Hypothalamus (tissue), 51 donors: ENCODE data around the gene DOCK4.

Experiments used
- DNase-seq, 51 donors: peaks; one replicate each; lab custom pipeline; 2025; lab: John Stamatoyannopoulos, UW

The DOCK4 gene

GRCh38 chr7:112023282-112023681 is 182.9 kb downstream of the DOCK4 start:
- no peak for DNase-seq

GRCh38 chr7:112022128-112022527 is 184.1 kb downstream of the DOCK4 start:
- no peak for DNase-seq

DNA sequence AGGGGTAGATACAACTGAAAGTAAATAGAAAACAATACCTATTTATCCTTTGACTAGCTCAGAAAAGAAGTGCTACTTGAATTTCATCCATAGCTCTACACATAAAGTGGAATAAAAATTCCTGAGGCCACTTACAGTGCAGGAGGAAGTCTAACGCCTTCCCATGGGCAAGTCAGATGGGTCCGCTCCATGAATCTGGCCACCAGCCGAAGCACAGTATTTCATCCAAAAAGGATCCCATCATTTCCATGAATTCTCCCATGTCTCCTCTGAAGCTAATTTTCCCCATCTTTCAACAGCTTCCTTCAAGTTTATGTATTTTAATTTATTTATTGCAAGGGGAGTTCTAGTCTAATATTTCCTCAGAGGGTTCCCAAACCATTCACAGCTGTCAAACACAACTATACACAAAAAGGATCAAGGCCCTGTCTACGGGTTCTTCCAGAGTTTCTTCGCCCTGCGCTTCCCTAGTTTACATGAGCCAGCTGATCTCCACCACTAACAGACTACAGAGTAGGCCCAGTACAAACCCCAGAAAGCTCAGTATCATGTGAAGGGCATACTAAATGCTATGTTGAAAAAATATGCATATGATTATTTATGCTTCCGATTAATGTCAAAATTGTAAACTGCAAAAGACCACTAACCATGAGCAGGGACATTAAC is 184.7 kb downstream of the DOCK4 start:
- DNase-seq = no peak

GRCh38 chr7:112020800-112021199 is 185.4 kb downstream of the DOCK4 start:
- DNase-seq = no peak

- DNase-seq = no peak
These were observed 186.3 kb downstream of the DOCK4 start for GRCh38 chr7:112019932-112020331.

GRCh38 chr7:112018305-112019030 is 187.7 kb downstream of the DOCK4 start:
- DNase-seq = no peak

DNA sequence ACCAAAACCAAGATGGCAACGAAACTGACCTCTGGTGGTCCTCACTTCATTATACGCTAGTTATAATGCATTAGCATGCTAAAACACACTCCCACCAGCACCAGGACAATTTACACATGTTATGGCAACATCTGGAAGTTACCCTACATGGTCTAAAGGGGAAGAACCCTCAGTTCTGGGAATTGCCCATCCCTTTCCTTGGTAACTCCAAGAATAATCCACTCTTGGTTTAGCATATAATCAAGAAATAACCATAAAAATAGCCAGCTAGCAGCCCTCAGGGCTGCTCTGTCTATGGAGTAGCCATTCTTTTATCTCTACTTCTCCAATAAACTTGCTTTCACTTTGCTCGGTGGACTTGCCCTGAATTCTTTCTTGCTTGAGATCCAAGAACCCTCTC is 191.1 kb downstream of the DOCK4 start:
- DNase-seq = no peak

DNA sequence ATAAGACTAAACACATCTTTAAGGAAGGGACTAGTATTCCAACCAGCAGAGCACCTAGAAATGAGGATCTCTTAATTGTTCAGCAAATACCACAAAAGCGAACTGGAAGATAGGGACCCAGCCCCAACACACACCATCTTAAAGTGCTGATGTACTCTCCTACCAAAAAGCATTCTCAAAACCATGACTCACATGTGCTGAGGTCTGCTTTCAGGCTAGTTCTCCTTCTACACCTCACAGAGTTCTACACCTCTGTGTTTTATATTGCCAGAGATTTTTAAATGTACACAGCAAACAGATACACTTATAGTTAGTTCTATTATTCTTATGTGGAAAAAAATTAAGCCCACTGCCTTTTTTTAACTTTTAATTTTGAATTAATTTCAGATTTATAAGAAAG is 191.9 kb downstream of the DOCK4 start:
- DNase-seq = no peak

DNA sequence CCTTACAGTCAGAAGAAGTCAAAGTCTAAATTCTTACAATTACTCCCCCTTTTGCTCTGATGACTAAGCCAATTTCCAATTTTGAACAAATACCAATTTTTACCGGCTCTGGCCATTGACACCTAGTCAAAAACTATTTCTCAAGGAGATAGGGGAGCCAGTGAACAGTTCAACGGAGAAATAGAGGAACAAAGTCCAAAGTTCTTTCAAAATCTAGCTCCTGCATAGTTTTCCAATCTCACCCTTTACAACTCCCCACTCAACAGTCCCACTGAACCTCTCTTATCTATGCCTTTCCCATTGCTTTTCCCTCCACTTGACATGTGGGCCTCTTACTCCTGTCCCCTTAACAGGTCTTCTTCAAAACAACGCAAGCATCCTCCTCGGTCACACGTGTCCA is 192.9 kb downstream of the DOCK4 start:
- DNase-seq = no peak

- DNase-seq = no peak
These were observed 194.0 kb downstream of the DOCK4 start for GRCh38 chr7:112012242-112012641.

DNA sequence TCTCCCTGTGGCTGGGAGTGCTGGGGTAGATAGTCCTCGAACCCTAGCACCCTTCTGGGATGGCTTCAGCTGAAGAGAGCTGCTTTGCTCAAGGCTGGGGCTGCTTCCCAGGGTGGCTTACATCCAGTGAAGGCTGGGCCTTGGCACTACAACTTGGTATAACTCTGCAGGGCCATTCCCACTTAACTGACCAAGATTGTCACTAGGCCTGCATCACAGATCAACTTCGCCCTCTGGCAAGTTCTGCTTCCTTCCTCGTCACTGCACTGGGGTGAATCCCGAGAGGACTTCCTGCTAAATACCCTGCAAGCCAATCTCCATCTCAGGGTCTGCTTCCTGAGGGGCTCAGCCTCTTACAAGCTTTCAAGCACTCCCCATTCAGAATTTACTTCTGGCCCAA is 195.2 kb downstream of the DOCK4 start:
- peak in 4 of 51 donors; percentile 1 to 24 (median 16) for DNase-seq

- no peak for DNase-seq
These were observed 196.1 kb downstream of the DOCK4 start for GRCh38 chr7:112010109-112010508.

DNA sequence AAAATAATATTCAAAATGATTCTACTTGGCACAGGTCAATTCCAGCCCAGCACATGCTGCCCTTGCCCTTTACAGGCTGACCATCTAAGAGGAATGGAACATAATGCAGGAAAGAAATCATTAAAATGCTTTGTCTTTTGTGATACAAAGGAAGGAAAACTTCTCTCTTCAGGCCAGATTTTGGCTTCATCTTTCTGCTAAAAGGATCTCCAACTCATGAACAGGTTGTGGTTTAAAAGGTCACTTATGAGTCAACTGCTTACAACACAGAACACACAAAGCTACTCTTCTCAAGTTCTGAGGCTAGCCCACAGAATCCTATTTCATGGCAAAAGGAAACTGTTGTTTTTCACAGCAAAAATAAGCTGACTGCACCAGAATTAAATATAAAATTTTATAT is 197.1 kb downstream of the DOCK4 start:
- DNase-seq = no peak

DNA sequence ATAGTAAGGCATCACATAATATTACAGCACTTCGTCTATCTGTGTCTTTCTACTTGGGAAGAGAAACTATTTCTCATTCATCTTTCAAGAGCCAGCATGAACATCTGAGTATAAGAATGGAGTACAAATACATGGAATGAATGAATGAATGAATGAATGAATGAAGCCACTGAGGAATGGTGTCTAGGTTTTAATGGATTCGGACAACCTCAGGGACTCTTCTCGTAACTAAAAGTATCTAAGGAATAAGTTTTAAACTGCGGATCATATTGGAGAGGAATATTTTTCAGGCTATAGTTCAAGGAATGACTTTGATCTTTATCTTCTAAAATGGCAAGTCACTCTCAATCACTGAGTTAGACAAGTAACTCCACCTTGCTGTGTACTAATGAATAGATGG is 199.0 kb downstream of the DOCK4 start:
- DNase-seq = no peak

DNA sequence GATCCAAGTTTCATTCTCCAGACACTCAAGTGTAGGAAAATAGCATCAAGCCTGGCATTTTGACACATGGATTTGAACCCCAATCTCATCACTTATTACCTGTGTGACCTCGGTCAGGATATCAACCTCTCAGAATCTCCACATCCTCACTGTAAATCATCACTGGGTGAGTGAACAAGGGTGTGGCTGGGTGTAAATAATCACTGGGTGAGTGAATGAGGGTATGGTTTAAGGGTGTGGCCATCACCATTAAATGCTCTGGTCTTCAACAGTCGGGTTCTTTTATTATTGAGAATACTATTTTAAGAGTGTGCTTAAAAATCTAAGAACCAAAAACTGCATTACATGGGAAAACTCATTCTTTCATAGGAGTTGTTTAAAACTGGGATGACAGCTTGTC is 200.1 kb downstream of the DOCK4 start:
- no peak for DNase-seq

- no peak for DNase-seq
These were observed 200.9 kb downstream of the DOCK4 start for GRCh38 chr7:112005205-112005775.

DNA sequence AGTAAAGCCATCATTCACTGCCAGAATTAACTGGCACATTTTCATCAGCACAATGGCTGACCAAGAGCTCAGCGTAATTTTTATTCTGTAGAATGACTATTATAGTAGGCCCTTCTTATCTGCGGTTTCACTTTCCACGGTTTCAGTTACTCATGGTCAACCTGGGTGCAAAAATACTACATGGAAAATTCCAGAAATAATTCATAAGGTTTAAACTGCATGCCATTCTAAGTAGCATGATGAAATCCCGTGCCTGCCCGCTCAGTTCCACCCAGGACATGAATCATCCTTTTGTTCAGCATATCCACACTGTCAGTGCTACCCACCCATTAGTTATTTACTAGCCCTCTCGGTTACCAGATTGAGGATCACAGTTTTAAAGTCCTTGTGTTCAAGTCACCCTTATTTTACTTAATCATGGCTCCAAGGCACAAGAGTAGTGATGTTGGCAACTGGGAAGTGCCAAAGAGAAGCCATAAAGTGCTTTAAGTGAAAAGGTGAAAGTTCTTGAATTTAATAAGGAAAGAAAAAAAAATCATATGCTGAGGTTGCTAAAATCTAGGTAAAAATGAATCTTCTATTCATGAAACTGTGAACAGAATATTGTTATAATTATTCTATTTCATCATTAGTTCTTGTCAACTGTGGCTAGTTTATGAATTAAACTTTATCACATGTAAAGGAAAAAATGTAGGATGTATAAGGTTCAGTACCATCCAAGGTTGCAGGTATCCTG is 204.9 kb downstream of the DOCK4 start:
- DNase-seq = peak in 8 of 51 donors; percentile 3 to 43 (median 21)

- no peak for DNase-seq
These were observed 207.9 kb downstream of the DOCK4 start for GRCh38 chr7:111998326-111998725.

- DNase-seq = no peak
These were observed 208.7 kb downstream of the DOCK4 start for GRCh38 chr7:111997546-111997945.

- no peak for DNase-seq
These were observed 213.6 kb downstream of the DOCK4 start for GRCh38 chr7:111992601-111993000.

GRCh38 chr7:111990643-111991042 is 215.6 kb downstream of the DOCK4 start:
- no peak for DNase-seq
